ENCODE data around the gene IGSF5.

IGSF5 gene

GRCh38 chr21:39812983-39813382 lies 68.0 kb downstream of the IGSF5 start:
- Histone ChIP-seq H3K18ac (ENCODE audit: low read length) (no peak overlapping the region), H3K79me1 (ENCODE audit: low read length) (no peaks in the 10 kb centered on the region), H2BK12ac (ENCODE audit: low read length) (no peak overlapping the region), H3K27ac (ENCODE audit: low read depth, low read length) (no peak overlapping the region), H3K14ac (ENCODE audit: low read length) (no peak overlapping the region), H2AFZ (ENCODE audit: insufficient read depth, low read length, poor library complexity) (no peak overlapping the region), H3K36me3 (ENCODE audit: control insufficient read depth in 1 of 2, insufficient read depth in 2 of 2, low read length in 2 of 2) (no peaks in the 10 kb centered on the region), H3K23ac (ENCODE audit: low read length) (no peak overlapping the region), H3K4me3 (ENCODE audit: low read depth, low read length) (no peak overlapping the region), H4K8ac (ENCODE audit: low read depth, low read length) (no peak overlapping the region), H3K4me1 (ENCODE audit: control insufficient read depth in 1 of 2, insufficient read depth in 2 of 2, low read length in 2 of 2) (no peaks in the 10 kb centered on the region), H3K27me3 (ENCODE audit: insufficient read depth, low read length) (no peaks in the 10 kb centered on the region), H2BK5ac (ENCODE audit: low read depth, low read length, poor library complexity) (no peak overlapping the region), H3K4me2 (ENCODE audit: low read length) (no peak overlapping the region), H4K12ac (ENCODE audit: low read depth, low read length) (no peak overlapping the region), H3K9ac (ENCODE audit: low read length) (no peak overlapping the region), H2BK120ac (ENCODE audit: insufficient read depth, low read length, poor library complexity) (no peak overlapping the region), H2AK5ac (ENCODE audit: low read length) (no peak overlapping the region), H3K9me3 (ENCODE audit: insufficient read depth, low read depth, low read length) (peaks cover 4% of the 10 kb centered on the region), H3K4ac (ENCODE audit: low read depth, low read length) (no peak overlapping the region), H3K79me2 (ENCODE audit: control insufficient read depth, insufficient read depth, low read length, poor library complexity) (no peaks in the 10 kb centered on the region), H4K91ac (ENCODE audit: low read depth, low read length) (no peak overlapping the region)
- WGBS (ENCODE audit: extremely low coverage, insufficient coverage, insufficient read length), result no CpG with 5 or more reads among the region's 1 CpG
- no peak for DNase-seq

DNA sequence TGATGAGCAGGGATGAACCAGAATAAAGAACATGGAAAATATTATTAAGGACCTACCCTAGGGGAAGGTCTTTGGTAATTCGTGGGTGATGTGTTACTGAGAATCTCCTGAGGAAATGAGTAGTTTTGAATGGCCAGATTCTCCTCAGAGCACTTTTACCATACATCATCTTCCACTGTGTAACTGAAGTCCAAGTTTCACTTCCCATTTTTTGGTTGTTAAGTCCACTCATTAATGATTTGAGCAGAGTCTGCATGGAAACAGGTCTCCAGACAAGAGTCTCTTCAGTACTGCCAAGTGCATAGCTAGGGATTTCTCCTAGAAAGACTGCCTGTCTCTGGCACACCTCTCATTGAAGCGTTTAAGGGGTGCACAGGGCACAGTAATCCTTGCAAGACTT lies 73.6 kb downstream of the IGSF5 start:
- no peak for DNase-seq
- H3K23ac ChIP-seq (ENCODE audit: low read length), result no peak overlapping the region
- no peak overlapping the region for H3K4ac ChIP-seq (ENCODE audit: low read depth, low read length)
- H3K14ac ChIP-seq (ENCODE audit: low read length), result no peak overlapping the region
- peaks cover 1% of the 10 kb centered on the region for H3K9me3 ChIP-seq (ENCODE audit: insufficient read depth, low read depth, low read length)
- H2AFZ ChIP-seq (ENCODE audit: insufficient read depth, low read length, poor library complexity), result no peak overlapping the region
- H3K36me3 ChIP-seq (ENCODE audit: control insufficient read depth in 1 of 2, insufficient read depth in 2 of 2, low read length in 2 of 2), result no peaks in the 10 kb centered on the region
- no peaks in the 10 kb centered on the region for H3K79me2 ChIP-seq (ENCODE audit: control insufficient read depth, insufficient read depth, low read length, poor library complexity)
- no peak overlapping the region for H3K9ac ChIP-seq (ENCODE audit: low read length)
- H3K4me1 ChIP-seq (ENCODE audit: control insufficient read depth in 1 of 2, insufficient read depth in 2 of 2, low read length in 2 of 2), result peaks cover 0 to 2% of the 10 kb centered on the region in 2 experiments
- H2BK5ac ChIP-seq (ENCODE audit: low read depth, low read length, poor library complexity), result no peak overlapping the region
- H2BK12ac ChIP-seq (ENCODE audit: low read length), result no peak overlapping the region
- no peak overlapping the region for H4K8ac ChIP-seq (ENCODE audit: low read depth, low read length)
- H4K91ac ChIP-seq (ENCODE audit: low read depth, low read length), result no peak overlapping the region
- H3K27ac ChIP-seq (ENCODE audit: low read depth, low read length), result no peak overlapping the region
- no peak overlapping the region for H3K4me2 ChIP-seq (ENCODE audit: low read length)
- no peak overlapping the region for H3K18ac ChIP-seq (ENCODE audit: low read length)
- H3K79me1 ChIP-seq (ENCODE audit: low read length), result no peaks in the 10 kb centered on the region
- no peak overlapping the region for H2AK5ac ChIP-seq (ENCODE audit: low read length)
- H3K4me3 ChIP-seq (ENCODE audit: low read depth, low read length), result no peak overlapping the region
- no peak overlapping the region for H4K12ac ChIP-seq (ENCODE audit: low read depth, low read length)
- WGBS (ENCODE audit: extremely low coverage, insufficient coverage, insufficient read length), result no CpG with 5 or more reads among the region's 2 CpGs
- H2BK120ac ChIP-seq (ENCODE audit: insufficient read depth, low read length, poor library complexity), result no peak overlapping the region
- H3K27me3 ChIP-seq (ENCODE audit: insufficient read depth, low read length), result no peaks in the 10 kb centered on the region

DNA sequence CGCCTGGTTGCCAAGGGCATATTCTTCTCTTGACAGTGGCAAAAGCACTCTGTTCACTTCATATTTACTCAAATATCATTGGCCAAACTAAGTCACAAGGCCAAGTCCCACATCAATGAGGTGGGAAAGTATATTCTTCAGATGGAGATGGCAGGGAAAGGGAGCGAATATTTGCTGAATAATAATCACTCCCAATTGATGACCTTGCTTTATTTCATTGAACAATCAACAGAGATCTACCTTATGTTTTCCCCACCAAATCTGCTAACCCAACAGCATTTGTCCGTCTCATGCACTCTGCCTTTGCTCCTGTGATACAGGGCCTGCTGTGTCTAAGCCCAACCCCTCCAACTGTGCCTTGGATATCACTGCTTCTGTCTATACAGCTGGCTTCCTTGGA lies 77.1 kb downstream of the IGSF5 start:
- H3K36me3 ChIP-seq (ENCODE audit: control insufficient read depth in 1 of 2, insufficient read depth in 2 of 2, low read length in 2 of 2), result no peaks in the 10 kb centered on the region
- H3K23ac ChIP-seq (ENCODE audit: low read length), result no peak overlapping the region
- no peak overlapping the region for H3K27ac ChIP-seq (ENCODE audit: low read depth, low read length)
- no peak for DNase-seq
- H3K79me2 ChIP-seq (ENCODE audit: control insufficient read depth, insufficient read depth, low read length, poor library complexity), result no peaks in the 10 kb centered on the region
- no peak overlapping the region for H3K14ac ChIP-seq (ENCODE audit: low read length)
- H2AK5ac ChIP-seq (ENCODE audit: low read length), result no peak overlapping the region
- H2AFZ ChIP-seq (ENCODE audit: insufficient read depth, low read length, poor library complexity), result no peak overlapping the region
- H2BK120ac ChIP-seq (ENCODE audit: insufficient read depth, low read length, poor library complexity), result no peak overlapping the region
- H3K9ac ChIP-seq (ENCODE audit: low read length), result no peak overlapping the region
- H3K4me2 ChIP-seq (ENCODE audit: low read length), result no peak overlapping the region
- H3K4me1 ChIP-seq (ENCODE audit: control insufficient read depth in 1 of 2, insufficient read depth in 2 of 2, low read length in 2 of 2), result peaks cover 0 to 2% of the 10 kb centered on the region in 2 experiments
- H3K18ac ChIP-seq (ENCODE audit: low read length), result no peak overlapping the region
- H2BK5ac ChIP-seq (ENCODE audit: low read depth, low read length, poor library complexity), result no peak overlapping the region
- H2BK12ac ChIP-seq (ENCODE audit: low read length), result no peak overlapping the region
- no peaks in the 10 kb centered on the region for H3K27me3 ChIP-seq (ENCODE audit: insufficient read depth, low read length)
- no peak overlapping the region for H4K12ac ChIP-seq (ENCODE audit: low read depth, low read length)
- no peak overlapping the region for H4K8ac ChIP-seq (ENCODE audit: low read depth, low read length)
- no peak overlapping the region for H4K91ac ChIP-seq (ENCODE audit: low read depth, low read length)
- H3K4ac ChIP-seq (ENCODE audit: low read depth, low read length), result no peak overlapping the region
- H3K4me3 ChIP-seq (ENCODE audit: low read depth, low read length), result no peak overlapping the region
- H3K79me1 ChIP-seq (ENCODE audit: low read length), result no peaks in the 10 kb centered on the region
- no CpG with 5 or more reads among the region's 3 CpGs for WGBS (ENCODE audit: extremely low coverage, insufficient coverage, insufficient read length)
- peaks cover 1% of the 10 kb centered on the region for H3K9me3 ChIP-seq (ENCODE audit: insufficient read depth, low read depth, low read length)

GRCh38 chr21:39825250-39825649 lies 80.3 kb downstream of the IGSF5 start:
- Histone ChIP-seq H3K79me1 (ENCODE audit: low read length) (no peaks in the 10 kb centered on the region), H4K91ac (ENCODE audit: low read depth, low read length) (no peak overlapping the region), H3K27me3 (ENCODE audit: insufficient read depth, low read length) (no peaks in the 10 kb centered on the region), H3K36me3 (ENCODE audit: control insufficient read depth in 1 of 2, insufficient read depth in 2 of 2, low read length in 2 of 2) (no peaks in the 10 kb centered on the region), H3K79me2 (ENCODE audit: control insufficient read depth, insufficient read depth, low read length, poor library complexity) (no peaks in the 10 kb centered on the region), H3K4me1 (ENCODE audit: control insufficient read depth in 1 of 2, insufficient read depth in 2 of 2, low read length in 2 of 2) (peaks cover 0 to 2% of the 10 kb centered on the region in 2 experiments), H3K23ac (ENCODE audit: low read length) (no peak overlapping the region), H2BK5ac (ENCODE audit: low read depth, low read length, poor library complexity) (no peak overlapping the region), H3K9me3 (ENCODE audit: insufficient read depth, low read depth, low read length) (peaks cover 1% of the 10 kb centered on the region), H3K18ac (ENCODE audit: low read length) (no peak overlapping the region), H3K4me2 (ENCODE audit: low read length) (no peak overlapping the region), H3K4ac (ENCODE audit: low read depth, low read length) (no peak overlapping the region), H3K9ac (ENCODE audit: low read length) (no peak overlapping the region), H2AFZ (ENCODE audit: insufficient read depth, low read length, poor library complexity) (no peak overlapping the region), H3K14ac (ENCODE audit: low read length) (no peak overlapping the region), H4K12ac (ENCODE audit: low read depth, low read length) (no peak overlapping the region), H4K8ac (ENCODE audit: low read depth, low read length) (no peak overlapping the region), H3K27ac (ENCODE audit: low read depth, low read length) (no peak overlapping the region), H2BK12ac (ENCODE audit: low read length) (no peak overlapping the region), H3K4me3 (ENCODE audit: low read depth, low read length) (no peak overlapping the region), H2BK120ac (ENCODE audit: insufficient read depth, low read length, poor library complexity) (no peak overlapping the region), H2AK5ac (ENCODE audit: low read length) (no peak overlapping the region)
- WGBS (ENCODE audit: extremely low coverage, insufficient coverage, insufficient read length), result no CpG with 5 or more reads among the region's 1 CpG
- DNase-seq, result no peak

Measured in trophoblast cell (in vitro differentiated cells and primary cell).